RWPE1 (cell line): ENCODE results near the gene CIC.
"Not testable (repeated sequence)": the region's sequence is repeated elsewhere in the genome, so short reads cannot be mapped to it uniquely, and the experiment has no call there.

Experiments used
- CTCF ChIA-PET: fragments of 350-600 bp; sonication (Branson Sonifier 250); formaldehyde crosslinking; extraction: SDS; loops from one replicate; lab custom pipeline; 2021; lab: Yijun Ruan, JAX
- POLR2A ChIA-PET: fragments of 400-600 bp; formaldehyde crosslinking; extraction: SDS; loops from one replicate; lab custom pipeline; 2020; ENCODE audit warnings: antibody characterized with exemption; ENCODE audit not compliant: low non-redundant PET; lab: Yijun Ruan, JAX
- DNase-seq: peaks from one replicate; pipeline ENCODE4 v3.0.0; 2012; ENCODE audit warnings: low spot score
- H3K27ac ChIP-seq: fragments of 450-650 bp; 2 replicates; pipeline ENCODE4 v1.5.1; 2017
- CTCF ChIP-seq: fragments of 450-650 bp; conservative IDR thresholded peaks from 2 replicates; pipeline ENCODE4 v1.5.1; 2017; ENCODE audit warnings: low read depth, mild to moderate bottlenecking

CIC gene

GRCh38 chr19:42325896-42326771 lies 57.1 kb downstream of the CIC start:
- TF ChIP-seq CTCF: no peak; the same call in 1 of the 2 replicates
- POLR2A ChIA-PET: no interaction called here
- peak overlapping the region; percentile 78 for H3K27ac ChIP-seq
- CTCF ChIA-PET: interaction anchor here (0.7 kb wide), 1 partner anchor 18 kb away, joined by 3 read pairs; no protein-coding TSS in a partner anchor
- peak; percentile 17 for DNase-seq

- ChIA-PET CTCF (interaction anchor here (0.6 to 0.7 kb wide), 2 partner anchors 17 to 124 kb away, joined by 3 read pairs; no protein-coding TSS in a partner anchor), POLR2A (no interaction called here)
- no peak for TF ChIP-seq CTCF
- no peak for DNase-seq
- no peak overlapping the region for H3K27ac ChIP-seq
Observed at GRCh38 chr19:42326969-42327368, 57.9 kb downstream of the CIC start.

- DNase-seq: no peak
- ChIA-PET POLR2A (no interaction called here), CTCF (interaction anchor here (0.6 kb wide), 1 partner anchor 124 kb away, joined by 3 read pairs; no protein-coding TSS in a partner anchor)
- TF ChIP-seq CTCF: no peak
- no peak overlapping the region for H3K27ac ChIP-seq
Observed at GRCh38 chr19:42327381-42327780, 58.3 kb downstream of the CIC start.

DNA sequence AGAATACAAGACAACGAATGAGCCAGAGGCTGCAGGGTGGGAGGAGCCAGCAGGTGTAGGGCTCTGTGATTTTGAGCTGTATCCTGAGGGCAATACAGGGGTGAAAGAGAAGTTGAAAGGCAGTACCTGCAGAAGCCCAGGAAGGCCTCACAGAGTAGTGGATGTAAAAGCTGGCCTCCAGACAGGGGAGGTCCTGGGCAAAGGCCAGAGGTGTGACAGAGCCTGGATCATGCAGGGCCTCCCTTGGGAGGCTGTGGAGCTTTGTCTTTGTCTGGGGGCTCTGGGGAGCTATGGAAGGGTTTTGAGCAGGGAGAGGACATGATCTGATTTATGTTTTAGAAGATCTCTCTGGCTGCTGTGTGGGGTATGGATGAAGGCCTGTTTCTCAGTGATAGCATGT lies 59.1 kb downstream of the CIC start:
- ChIA-PET CTCF (no interaction called here), POLR2A (no interaction called here)

GRCh38 chr19:42328854-42329253 lies 59.8 kb downstream of the CIC start:
- TF ChIP-seq CTCF: no peak
- ChIA-PET CTCF (interaction anchor here (0.5 kb wide), 1 partner anchor 81 kb away, joined by 4 read pairs; no protein-coding TSS in a partner anchor), POLR2A (no interaction called here)
- no peak overlapping the region for H3K27ac ChIP-seq
- DNase-seq: no peak

More for the DNA sequence above, 59.1 kb downstream of the CIC start:
- H3K27ac ChIP-seq: no peak overlapping the region
- DNase-seq: no peak
- no peak for TF ChIP-seq CTCF

GRCh38 chr19:42330241-42330711 lies 61.2 kb downstream of the CIC start:
- POLR2A ChIA-PET: no interaction called here
- H3K27ac ChIP-seq: peak overlapping the region; percentile 3
- no peak for TF ChIP-seq CTCF
- DNase-seq: no peak
- CTCF ChIA-PET: no interaction called here

DNA sequence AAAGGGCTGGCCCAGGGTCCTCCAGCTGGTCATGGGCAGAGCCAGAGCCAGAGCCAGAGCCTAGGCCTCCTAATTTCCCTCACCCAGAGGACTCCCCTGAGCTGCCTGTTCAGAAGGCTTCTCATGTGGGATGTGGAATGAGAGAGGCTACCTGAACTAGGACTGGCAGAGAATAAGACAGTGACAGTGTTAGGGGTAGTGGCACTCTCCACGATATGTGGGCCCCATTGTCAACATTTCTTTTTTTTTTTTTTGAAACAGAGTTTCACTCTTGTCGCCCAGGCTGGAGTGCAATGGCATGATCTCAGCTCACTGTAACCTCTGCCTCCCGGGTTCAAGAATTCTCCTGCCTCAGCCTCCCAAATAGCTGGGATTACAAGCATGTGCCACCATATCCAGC lies 62.3 kb downstream of the CIC start:
- DNase-seq, POLR2A ChIA-PET: not testable (repeated sequence)
- CTCF ChIA-PET: interaction anchor here (0.6 kb wide), 1 partner anchor 302 kb away, joined by 5 read pairs; no protein-coding TSS in a partner anchor
- H3K27ac ChIP-seq: peak overlapping the region; percentile 3
